22Rv1 (cell line): ENCODE results near the gene MYH10.
"Not testable (repeated sequence)": the region's sequence is repeated elsewhere in the genome, so short reads cannot be mapped to it uniquely, and the experiment has no call there.

Experiments used
- H3K27ac ChIP-seq: fragments of 450-650 bp; 2 replicates; pipeline ENCODE4 v1.5.1; 2017
- ZFX ChIP-seq: fragments of 450-650 bp; IDR thresholded peaks from 2 replicates; pipeline ENCODE4 v1.6.1; 2017; ENCODE audit warnings: antibody characterized with exemption, borderline replicate concordance
- TF ChIP-seq, protein P1 (sequence below): fragments of 450-650 bp; IDR thresholded peaks from 2 replicates; pipeline ENCODE4 v1.5.1; 2017; ENCODE audit warnings: mild to moderate bottlenecking

The MYH10 gene

DNA sequence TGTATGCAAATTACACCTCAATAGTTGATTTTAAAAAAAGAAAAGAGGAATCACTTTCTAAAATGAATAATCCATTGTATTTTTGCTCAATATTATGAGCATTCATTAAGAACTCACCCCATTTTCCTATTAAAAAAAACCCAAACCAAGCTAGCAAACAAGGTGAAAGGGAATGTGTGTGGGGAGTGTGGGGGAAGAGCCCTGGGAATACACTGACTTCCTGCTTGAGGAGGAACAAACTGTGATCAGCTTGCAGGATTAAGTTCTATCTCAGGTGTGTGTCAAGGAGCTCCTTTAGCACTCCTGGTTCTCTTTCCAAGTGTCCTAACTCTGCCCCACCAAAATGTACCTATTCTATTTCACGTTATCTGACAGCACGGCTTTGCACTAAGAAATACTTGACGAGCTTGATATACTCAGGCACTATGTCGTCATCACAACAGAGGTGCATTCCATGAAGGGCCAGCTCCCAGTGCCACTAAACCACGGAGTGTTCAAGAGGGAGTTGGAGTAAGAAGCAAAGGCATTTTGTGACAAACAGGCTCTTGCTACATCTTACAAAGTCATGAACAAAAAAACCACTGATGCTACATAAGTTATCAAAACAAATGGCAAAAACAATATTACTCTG, 73.2 kb downstream of the MYH10 start:
- no peak for TF ChIP-seq ZFX
- TF ChIP-seq, protein P1, sequence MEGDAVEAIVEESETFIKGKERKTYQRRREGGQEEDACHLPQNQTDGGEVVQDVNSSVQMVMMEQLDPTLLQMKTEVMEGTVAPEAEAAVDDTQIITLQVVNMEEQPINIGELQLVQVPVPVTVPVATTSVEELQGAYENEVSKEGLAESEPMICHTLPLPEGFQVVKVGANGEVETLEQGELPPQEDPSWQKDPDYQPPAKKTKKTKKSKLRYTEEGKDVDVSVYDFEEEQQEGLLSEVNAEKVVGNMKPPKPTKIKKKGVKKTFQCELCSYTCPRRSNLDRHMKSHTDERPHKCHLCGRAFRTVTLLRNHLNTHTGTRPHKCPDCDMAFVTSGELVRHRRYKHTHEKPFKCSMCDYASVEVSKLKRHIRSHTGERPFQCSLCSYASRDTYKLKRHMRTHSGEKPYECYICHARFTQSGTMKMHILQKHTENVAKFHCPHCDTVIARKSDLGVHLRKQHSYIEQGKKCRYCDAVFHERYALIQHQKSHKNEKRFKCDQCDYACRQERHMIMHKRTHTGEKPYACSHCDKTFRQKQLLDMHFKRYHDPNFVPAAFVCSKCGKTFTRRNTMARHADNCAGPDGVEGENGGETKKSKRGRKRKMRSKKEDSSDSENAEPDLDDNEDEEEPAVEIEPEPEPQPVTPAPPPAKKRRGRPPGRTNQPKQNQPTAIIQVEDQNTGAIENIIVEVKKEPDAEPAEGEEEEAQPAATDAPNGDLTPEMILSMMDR: no peak
- H3K27ac ChIP-seq: no peak overlapping the region

- no peak for TF ChIP-seq ZFX
- TF ChIP-seq, protein P1: no peak
- H3K27ac ChIP-seq: no peak overlapping the region
These were observed 74.5 kb downstream of the MYH10 start for GRCh38 chr17:8556074-8556473.

DNA sequence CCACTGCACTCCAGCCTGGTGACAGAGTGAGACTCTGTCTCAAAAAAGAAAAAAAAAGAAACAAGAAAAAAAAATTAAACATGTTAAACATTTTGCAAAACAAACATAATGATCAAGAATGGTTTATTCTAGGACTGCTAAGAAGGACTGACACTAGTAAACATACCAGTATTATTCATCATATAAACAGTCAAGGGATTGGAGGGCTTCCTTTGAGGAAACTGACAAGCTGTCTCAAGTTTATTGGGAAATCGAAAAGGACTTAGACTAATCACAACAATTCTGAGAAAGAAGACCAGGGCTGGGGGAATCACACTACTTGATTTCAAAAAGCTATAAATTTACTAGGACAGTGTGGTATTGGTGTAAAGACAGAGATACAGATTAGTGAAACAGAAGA, 75.5 kb downstream of the MYH10 start:
- no peak for TF ChIP-seq ZFX
- TF ChIP-seq, protein P1: no peak
- H3K27ac ChIP-seq: no peak overlapping the region

DNA sequence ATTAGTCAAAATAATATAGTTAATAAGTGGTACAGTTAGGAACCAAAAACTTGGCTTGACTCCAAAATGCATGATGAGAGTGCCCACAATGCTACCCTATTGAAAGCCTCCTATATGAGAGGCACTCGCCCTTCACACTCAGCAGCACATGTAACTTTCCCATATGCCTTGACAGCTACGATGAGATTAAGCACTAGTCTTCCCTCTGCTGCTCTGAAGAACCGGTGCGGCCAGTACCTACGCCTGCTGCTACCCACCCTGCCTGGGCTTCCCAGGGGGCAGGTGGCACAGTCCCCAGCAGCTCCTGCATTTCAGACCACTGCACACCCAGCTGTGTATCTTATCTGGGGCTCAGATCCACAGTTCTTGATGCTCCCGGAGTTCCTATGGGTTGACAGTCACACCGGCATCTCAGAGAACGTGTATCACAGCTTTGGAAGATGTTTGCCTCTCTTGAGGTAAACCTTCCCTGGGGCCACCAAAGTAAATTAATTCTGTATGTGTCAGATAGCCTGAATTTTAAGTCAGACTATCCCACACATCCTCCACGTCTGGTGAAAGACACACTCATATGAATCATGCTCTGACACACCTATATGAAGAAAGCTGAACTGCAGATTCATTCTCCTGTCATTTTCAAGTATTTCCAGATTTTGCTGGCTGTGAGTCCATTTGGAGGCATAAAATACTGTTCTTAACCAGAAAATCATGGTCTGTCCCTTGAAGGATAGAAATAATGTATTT, 77.8 kb downstream of the MYH10 start:
- TF ChIP-seq, protein P1: no peak
- no peak for TF ChIP-seq ZFX
- H3K27ac ChIP-seq: no peak overlapping the region

DNA sequence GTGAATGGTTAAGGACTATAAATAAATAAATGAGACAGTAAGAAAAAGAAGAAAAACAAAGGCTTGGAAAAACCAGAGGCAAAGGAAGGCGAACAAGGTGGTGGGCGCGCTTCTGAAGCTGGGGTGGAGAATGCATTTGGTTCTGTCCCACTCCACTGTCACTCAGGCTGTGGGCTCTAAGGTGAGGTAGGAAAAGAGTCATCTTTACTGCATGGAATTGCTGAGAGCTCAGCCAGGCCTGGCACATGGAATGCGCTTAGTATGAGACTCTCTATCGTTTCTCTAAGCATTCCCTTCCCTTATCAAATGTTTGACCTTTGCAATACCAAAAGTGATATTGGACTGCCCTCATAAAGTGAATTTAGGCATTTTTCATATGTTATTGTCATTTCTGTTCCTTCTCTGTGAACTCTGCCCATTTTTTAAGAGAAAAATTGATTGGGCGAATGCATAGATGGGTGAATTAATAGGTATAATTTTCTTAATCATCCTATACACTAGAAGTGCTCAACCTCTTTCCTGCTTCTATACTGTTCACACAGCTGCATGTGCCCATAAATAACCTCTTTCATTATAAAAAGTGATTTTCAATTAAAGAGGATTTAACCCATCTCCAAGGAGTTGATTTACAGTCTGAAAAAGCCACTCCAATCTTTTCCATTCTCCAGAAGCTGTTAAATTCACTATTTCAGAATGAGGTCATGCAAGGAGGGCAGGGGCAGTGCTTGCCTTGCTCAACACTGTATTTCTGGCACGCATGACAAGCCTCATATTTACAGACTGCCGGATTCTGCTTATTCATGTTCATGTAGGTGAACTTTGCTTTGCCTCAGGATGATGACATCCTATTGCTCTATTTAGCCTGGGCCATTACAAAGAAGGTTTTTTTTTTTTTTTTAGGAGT, 87.7 kb downstream of the MYH10 start:
- H3K27ac ChIP-seq: no peak overlapping the region
- TF ChIP-seq, protein P1: no peak
- TF ChIP-seq ZFX: no peak

DNA sequence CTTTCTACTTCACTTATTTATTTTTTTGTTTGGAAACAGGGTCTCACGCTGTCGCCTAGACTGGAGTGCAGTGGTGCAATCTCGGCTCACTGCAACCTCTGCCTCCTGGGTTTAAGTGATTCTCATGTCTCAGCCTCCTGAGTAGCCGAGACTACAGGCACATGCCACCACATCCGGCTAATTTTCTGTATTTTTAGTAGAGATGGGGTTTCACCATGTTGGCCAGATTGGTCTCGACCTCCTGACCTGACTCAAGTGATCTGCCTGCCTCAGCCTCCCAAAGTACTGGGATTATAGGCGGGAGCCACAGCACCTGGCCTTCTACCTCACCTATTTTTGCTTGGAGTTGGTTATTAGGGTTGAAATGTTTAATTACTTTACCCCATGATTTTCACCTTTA, 90.5 kb downstream of the MYH10 start:
- not testable (repeated sequence) for H3K27ac ChIP-seq

GRCh38 chr17:8537734-8538133, 92.8 kb downstream of the MYH10 start:
- H3K27ac ChIP-seq: no peak overlapping the region
- no peak for TF ChIP-seq ZFX
- TF ChIP-seq, protein P1: no peak
